Activated B cell treated with CpG ODN at 0.5 μM for 24 hours (primary cell): ENCODE measurements around the gene WNT9B. TPM values are rescaled to one million over a fixed set of nuclear protein-coding genes. Genes with fewer than 3 reads are reported as not detected.

Experiments used
- total RNA-seq: library from RNA; stranded (reverse); gene quantifications from 2 replicates; pipeline ENCODE4 v1.2.3, GENCODE V29; 2022

WNT9B gene
- total RNA-seq, 1 donor from 2014 or later, result not detected

Other genes starting within 250 kb of the WNT9B start
- 1.0 and 1.3 TPM in 2 replicates for gene WNT3, start 32.9 kb upstream of the WNT9B start, total RNA-seq
- 64.7 and 78.0 TPM in 2 replicates for gene GOSR2, start 71.6 kb downstream of the WNT9B start, total RNA-seq
- gene RPRML, start 127.7 kb downstream of the WNT9B start, total RNA-seq, result not detected in 2 replicates